Activated CD8-positive, alpha-beta memory T cell treated with anti-CD3 and anti-CD28 coated beads for 36 hours (primary cell): ENCODE data around the gene ZNF101. TPM values are rescaled to one million over a fixed set of nuclear protein-coding genes. Genes with fewer than 3 reads are reported as not detected.
"Not testable (repeated sequence)": the region's sequence is repeated elsewhere in the genome, so short reads cannot be mapped to it uniquely, and the experiment has no call there.

ENCODE experiments used
- CTCF ChIA-PET: fragments of 350-600 bp; sonication (Branson Sonifier 250); formaldehyde crosslinking; loops from one replicate; lab custom pipeline; 2021; ENCODE audit warnings: antibody characterized with exemption; lab: Charles Lee
- POLR2A ChIA-PET: fragments of 350-600 bp; sonication (Branson Sonifier 250); formaldehyde crosslinking; loops from one replicate; lab custom pipeline; 2021; ENCODE audit warnings: antibody characterized with exemption; lab: Charles Lee
- total RNA-seq, 2 experiments: library from RNA; stranded (reverse); gene quantifications; one replicate each; pipeline ENCODE4 v1.2.3, GENCODE V29; 2021

ZNF101 gene
- total RNA-seq, 2 experiments from 2014 or later: 63.9 to 65.7 TPM

- POLR2A ChIA-PET: no interaction called here
- CTCF ChIA-PET: no interaction called here
These were observed 8.9 kb downstream of the ZNF101 start for GRCh38 chr19:19677579-19677978.

DNA sequence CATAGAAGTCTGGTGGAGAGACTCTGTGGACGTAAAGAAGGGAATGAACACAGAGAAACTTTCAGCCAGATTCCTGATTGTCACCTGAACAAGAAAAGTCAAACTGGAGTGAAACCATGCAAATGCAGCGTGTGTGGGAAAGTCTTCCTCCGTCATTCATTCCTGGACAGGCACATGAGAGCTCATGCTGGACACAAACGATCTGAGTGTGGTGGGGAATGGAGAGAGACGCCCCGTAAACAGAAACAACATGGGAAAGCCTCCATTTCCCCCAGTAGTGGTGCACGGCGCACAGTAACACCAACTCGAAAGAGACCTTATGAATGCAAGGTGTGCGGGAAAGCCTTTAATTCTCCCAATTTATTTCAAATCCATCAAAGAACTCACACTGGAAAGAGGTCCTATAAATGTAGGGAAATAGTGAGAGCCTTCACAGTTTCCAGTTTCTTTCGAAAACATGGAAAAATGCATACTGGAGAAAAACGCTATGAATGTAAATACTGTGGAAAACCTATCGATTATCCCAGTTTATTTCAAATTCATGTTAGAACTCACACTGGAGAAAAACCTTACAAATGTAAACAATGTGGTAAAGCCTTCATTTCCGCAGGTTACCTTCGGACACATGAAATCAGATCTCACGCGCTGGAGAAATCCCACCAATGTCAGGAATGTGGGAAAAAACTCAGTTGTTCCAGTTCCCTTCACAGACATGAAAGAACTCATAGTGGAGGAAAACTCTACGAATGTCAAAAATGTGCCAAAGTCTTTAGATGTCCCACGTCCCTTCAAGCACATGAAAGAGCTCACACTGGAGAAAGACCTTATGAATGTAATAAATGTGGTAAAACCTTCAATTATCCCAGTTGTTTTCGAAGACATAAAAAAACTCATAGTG is 10.8 kb downstream of the ZNF101 start:
- ChIA-PET CTCF (interaction anchor here (0.7 to 1.1 kb wide), 2 partner anchors 8 to 264 kb away, joined by 3 to 4 read pairs; no protein-coding TSS in a partner anchor), POLR2A (interaction anchor here (0.7 kb wide), 2 partner anchors 45 to 109 kb away, joined by 3 to 5 read pairs; no protein-coding TSS in a partner anchor)

GRCh38 chr19:19686119-19686518 is 17.5 kb downstream of the ZNF101 start:
- CTCF ChIA-PET: interaction anchor here (0.6 to 0.8 kb wide), 2 partner anchors 10 to 140 kb away, joined by 3 read pairs; no protein-coding TSS in a partner anchor
- POLR2A ChIA-PET: interaction anchor here (0.7 to 0.9 kb wide), 2 partner anchors 22 to 23 kb away, joined by 3 to 8 read pairs; no protein-coding TSS in a partner anchor

DNA sequence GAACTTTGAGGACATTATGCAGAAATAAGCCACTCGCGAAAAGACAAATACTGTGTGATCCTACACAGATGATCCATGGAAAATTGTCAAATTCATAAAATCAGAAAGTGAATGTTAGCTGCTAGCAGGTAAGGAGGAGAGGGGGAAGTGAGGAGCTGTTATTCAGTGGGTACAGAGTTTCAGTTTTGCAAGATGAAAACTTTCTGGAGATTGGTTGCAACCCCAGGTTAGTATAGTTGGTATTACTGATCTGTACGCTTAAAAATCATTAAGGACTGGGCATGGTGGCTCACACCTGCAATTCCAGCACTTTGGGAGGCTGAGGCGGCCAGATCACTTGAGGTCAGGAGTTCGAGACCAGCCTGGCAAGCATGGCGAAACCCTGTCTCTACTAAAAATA is 17.9 kb downstream of the ZNF101 start:
- POLR2A ChIA-PET: interaction anchor here (0.7 to 0.9 kb wide), 3 partner anchors 22 to 350 kb away, joined by 3 to 8 read pairs (median 3); no protein-coding TSS in a partner anchor
- CTCF ChIA-PET: interaction anchor here (0.6 kb wide), 2 partner anchors 13 to 139 kb away, joined by 3 read pairs; no protein-coding TSS in a partner anchor

- ChIA-PET POLR2A (interaction anchor here (0.7 to 0.9 kb wide), 2 partner anchors 23 to 350 kb away, joined by 3 to 8 read pairs; no protein-coding TSS in a partner anchor), CTCF (interaction anchor here (0.6 kb wide), 1 partner anchor 14 kb away, joined by 3 read pairs; no protein-coding TSS in a partner anchor)
These were observed 18.5 kb downstream of the ZNF101 start for GRCh38 chr19:19687090-19687489.

DNA sequence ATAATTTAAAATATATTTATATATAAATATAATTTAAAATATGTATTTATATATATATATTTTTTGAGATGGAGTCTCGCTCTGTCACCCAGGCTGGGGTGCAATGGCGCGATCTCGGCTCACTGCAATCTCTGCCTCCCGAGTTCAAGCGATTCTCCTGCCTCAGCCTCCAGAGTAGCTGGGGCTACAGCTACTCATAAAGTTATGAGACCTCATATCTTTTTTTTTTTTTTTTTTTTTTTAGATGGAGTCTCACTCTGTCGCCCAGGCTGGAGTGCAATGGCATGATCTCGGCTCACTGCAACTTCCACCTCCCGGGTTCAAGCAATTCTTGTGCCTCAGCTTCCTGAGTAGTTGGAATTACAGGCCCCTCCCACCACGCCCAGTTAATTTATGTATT is 20.4 kb downstream of the ZNF101 start:
- POLR2A ChIA-PET: interaction anchor here (0.6 kb wide), 2 partner anchors 16 to 549 kb away, joined by 3 to 4 read pairs; no protein-coding TSS in a partner anchor
- CTCF ChIA-PET: interaction anchor here (0.7 kb wide), 1 partner anchor 365 kb away, joined by 4 read pairs; no protein-coding TSS in a partner anchor

DNA sequence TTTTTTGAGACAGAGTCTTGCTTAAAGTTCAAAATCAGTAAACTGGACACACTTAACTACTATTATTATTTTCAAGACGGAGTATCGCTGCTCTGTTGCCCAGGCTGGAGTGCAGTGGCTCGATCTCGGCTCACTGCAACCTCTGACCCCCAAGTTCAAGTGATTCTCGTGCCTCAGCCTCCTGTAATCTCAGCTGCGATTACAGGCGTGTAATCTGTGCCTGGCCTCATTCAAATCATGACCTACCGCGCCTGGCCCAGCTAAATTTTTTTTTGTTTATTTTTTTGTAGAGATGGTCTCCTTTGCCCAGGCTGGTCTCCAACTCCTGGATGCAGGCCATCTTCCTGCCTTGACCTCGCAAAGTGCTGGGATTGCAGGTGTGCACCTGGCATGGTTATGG is 23.0 kb downstream of the ZNF101 start:
- ChIA-PET CTCF (no interaction called here), POLR2A (no interaction called here)

GRCh38 chr19:19696386-19696785 is 27.7 kb downstream of the ZNF101 start:
- CTCF ChIA-PET: no interaction called here
- POLR2A ChIA-PET: no interaction called here

DNA sequence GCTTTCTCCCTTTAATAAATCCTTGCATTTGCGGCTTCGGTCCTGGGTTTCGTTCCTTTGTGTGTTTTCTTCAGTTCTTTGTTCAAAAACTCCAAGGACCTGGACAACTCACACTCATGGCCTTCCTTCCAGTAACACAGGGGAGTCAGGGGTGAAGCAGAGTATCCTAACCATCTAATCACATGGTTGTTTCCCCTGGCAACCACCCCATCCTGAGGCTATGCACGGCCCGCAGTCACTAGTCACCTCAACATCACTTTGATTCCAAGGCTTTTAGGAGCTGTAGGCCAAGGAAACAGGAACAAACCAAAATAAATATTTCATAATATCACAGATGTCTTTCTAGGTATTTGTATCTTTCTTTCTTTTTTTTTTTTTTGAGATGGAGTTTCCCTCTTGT is 28.9 kb downstream of the ZNF101 start:
- POLR2A ChIA-PET: interaction anchor here (0.6 kb wide), 1 partner anchor 35 kb away, joined by 3 read pairs; the partner anchor contains the start of gene ZNF14
- CTCF ChIA-PET: no interaction called here

DNA sequence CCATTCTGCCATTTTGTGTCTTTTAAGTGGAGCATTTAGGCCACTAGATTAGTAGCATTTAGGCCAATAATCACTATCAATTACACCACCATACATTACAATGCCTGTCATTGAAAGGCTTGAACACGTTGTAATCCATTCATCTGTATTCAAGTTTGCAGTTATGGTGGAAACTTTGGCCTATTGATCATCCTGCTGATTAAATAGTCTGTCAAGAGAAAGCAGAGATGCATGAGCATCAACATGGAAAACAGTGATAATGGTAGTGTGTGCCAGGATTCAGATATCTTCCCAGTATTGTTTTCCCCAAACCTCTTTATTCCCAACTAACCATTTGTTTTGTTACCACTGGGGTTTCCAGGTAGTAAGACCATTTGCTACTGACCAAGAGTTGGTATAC is 31.9 kb downstream of the ZNF101 start:
- CTCF ChIA-PET, POLR2A ChIA-PET: not testable (repeated sequence)

DNA sequence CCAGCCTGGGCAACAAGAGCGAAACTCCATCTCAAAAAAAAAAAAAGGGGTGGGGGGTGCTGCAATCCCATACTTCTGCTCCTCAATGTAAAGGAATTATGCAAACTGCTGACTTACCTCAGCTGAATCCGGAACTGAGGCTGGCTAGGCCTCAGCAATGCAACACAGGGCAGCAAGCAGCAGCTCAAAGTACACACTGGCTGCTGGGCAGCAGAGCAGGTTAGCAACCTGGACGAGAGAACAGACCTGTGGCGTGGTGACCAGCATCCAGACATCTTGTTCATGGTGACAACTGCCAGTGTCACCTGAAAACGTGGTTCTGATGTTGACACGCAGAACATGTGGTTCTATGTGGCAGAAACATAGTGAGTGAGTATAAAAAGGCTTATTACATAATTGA is 36.2 kb downstream of the ZNF101 start:
- ChIA-PET CTCF (no interaction called here), POLR2A (no interaction called here)

DNA sequence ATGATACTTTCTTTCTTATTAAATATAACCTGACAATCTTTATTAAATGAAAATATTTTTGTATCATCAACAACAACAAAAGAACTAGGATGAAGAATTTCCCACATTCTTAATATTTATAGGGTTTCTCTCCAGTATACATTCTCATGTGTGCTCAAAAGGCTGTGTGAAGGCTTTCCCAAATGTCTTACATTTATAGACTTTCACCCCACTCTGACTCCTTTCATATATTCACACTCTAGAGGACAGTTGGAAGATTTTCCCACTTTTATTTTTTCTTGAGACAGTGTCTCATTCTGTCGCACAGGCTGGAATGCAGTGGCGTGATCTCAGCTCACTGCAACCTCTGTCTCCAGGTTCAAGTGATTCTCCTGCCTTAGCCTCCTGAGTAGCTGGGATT is 41.9 kb downstream of the ZNF101 start:
- POLR2A ChIA-PET: no interaction called here
- CTCF ChIA-PET: no interaction called here

DNA sequence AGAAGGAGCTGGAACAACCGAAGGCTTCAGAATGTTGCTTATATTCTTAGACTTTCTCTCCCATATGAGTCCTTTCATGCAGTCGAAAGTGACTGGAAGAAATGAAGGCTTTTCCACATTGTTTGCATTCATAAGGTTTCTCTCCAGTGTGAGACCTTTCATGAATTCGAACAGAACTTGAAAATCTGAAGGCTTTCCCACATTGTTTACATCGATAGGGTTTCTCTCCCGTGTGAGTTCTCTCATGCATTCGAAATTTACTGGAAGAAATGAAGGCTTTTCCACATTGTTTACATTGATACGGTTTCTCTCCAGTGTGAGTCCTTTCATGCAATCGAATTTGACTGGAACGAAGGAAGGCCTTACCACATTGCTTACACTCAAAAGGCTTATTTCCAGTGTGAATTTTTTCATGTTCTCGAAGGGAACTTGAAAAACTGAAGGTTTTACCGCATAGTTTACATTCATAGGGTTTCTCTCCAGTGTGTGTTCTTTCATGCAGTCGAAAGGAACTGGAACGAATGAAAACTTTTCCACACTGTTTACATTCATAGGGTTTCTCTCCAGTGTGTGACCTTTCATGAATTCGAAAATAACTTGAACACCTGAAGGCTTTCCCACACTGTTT is 42.8 kb downstream of the ZNF101 start:
- ChIA-PET POLR2A (no interaction called here), CTCF (no interaction called here)

GRCh38 chr19:19711934-19712828 is 43.5 kb downstream of the ZNF101 start:
- ChIA-PET CTCF (no interaction called here), POLR2A (no interaction called here)

DNA sequence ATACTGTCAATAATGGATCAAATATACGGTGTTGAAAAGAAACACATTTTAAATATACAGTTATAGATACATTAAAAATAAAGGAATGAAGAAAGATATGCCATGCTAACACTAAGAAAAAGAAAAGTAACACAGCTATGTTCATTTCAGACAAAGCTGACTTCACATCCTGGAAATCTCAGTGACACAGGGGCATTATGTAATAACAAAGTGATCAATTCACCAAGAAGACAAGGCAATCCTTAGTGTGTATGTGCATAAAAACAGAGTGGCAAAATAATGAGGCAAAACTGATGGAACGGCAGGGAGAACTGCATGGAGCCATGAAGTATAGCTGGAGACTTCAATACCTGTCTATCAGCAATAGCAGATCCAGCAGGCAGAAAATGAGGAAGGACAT is 51.2 kb downstream of the ZNF101 start:
- CTCF ChIA-PET: no interaction called here
- POLR2A ChIA-PET: no interaction called here

- ChIA-PET CTCF (no interaction called here), POLR2A (no interaction called here)
These were observed 53.3 kb downstream of the ZNF101 start for GRCh38 chr19:19721896-19722295.

GRCh38 chr19:19732579-19733501 is 64.2 kb downstream of the ZNF101 start, which contains the start of gene ZNF14:
Gene ZNF14 (minus strand): TSS chr19:19733112. CDS start chr19:19732958, 154 bp downstream.
- ChIA-PET POLR2A (interaction anchor here (0.5 to 1.4 kb wide), 6 partner anchors 35 to 608 kb away, joined by 3 to 4 read pairs (median 3); partner anchors contain the start of genes ZNF253, ZNF486 and ZNF93), CTCF (interaction anchor here (0.5 to 1.6 kb wide), 2 partner anchors 64 to 455 kb away, joined by 3 to 6 read pairs; partner anchors contain the start of gene ZNF101)
